ENCODE data around the gene CLDN7.

GRCh38 chr17:7246779-7247178, 15.5 kb downstream of the CLDN7 start:
- TF ChIP-seq POLR2AphosphoS5 (IDR thresholded peaks at IDR 0.05) (no peak), CTCF (IDR thresholded peaks at IDR 0.05) (no peak), POLR2A (IDR thresholded peaks at IDR 0.05) (no peak)
